ENCODE measurements around the gene PRKCB. TPM values are rescaled to one million over a fixed set of nuclear protein-coding genes. Genes with fewer than 3 reads are reported as not detected.

Gene PRKCB
- total RNA-seq, 4 donors from 2014 or later = 10.7 to 23.9 (median 18.2) TPM

GRCh38 chr16:23950291-23950894, 114.6 kb downstream of the PRKCB start:
- no peak for TF ChIP-seq CTCF (IDR thresholded peaks at IDR 0.05)
- no peak for TF ChIP-seq POLR2A (IDR thresholded peaks at IDR 0.05)
- TF ChIP-seq EP300 (IDR thresholded peaks at IDR 0.05) = no peak
- TF ChIP-seq POLR2AphosphoS5 (IDR thresholded peaks at IDR 0.05) = no peak
- Histone ChIP-seq H3K4me1 (no peaks in the 10 kb centered on the region), H3K27ac (no peak overlapping the region), H3K36me3 (no peaks in the 10 kb centered on the region), H3K4me3 (no peak overlapping the region), H3K27me3 (peaks cover 2% of the 10 kb centered on the region), H3K9me3 (no peaks in the 10 kb centered on the region)
- ATAC-seq = no peak
- 30% methylated on average over 1 of the region's 3 CpGs; no CpG with 5 or more reads in 1 of the 2 donors for WGBS, 2 donors (ENCODE audit: low coverage in 1 of 2)

- Histone ChIP-seq H3K4me1 (no peaks in the 10 kb centered on the region), H3K27ac (no peak overlapping the region), H3K36me3 (no peaks in the 10 kb centered on the region), H3K4me3 (no peak overlapping the region), H3K27me3 (peaks cover 5% of the 10 kb centered on the region), H3K9me3 (no peaks in the 10 kb centered on the region)
- 46 to 54% methylated on average over 4 to 7 of the region's 7 CpGs for WGBS, 2 donors (ENCODE audit: low coverage in 1 of 2)
- ATAC-seq = no peak
- no peak for TF ChIP-seq POLR2A (IDR thresholded peaks at IDR 0.05)
- no peak for TF ChIP-seq POLR2AphosphoS5 (IDR thresholded peaks at IDR 0.05)
- TF ChIP-seq EP300 (IDR thresholded peaks at IDR 0.05) = no peak
- no peak for TF ChIP-seq CTCF (IDR thresholded peaks at IDR 0.05)
Observed at GRCh38 chr16:23950898-23951297, 115.1 kb downstream of the PRKCB start.

- H3K27ac ChIP-seq = no peak overlapping the region
- no peaks in the 10 kb centered on the region for H3K9me3 ChIP-seq
- H3K36me3 ChIP-seq = no peaks in the 10 kb centered on the region
- peak; percentile 35 for TF ChIP-seq POLR2AphosphoS5 (IDR thresholded peaks at IDR 0.05)
- TF ChIP-seq CTCF (IDR thresholded peaks at IDR 0.05) = no peak
- TF ChIP-seq POLR2A (IDR thresholded peaks at IDR 0.05) = no peak
- H3K4me1 ChIP-seq = no peaks in the 10 kb centered on the region
- 3 to 13% methylated on average over 6 to 12 of the region's 13 CpGs for WGBS, 2 donors (ENCODE audit: low coverage in 1 of 2)
- H3K27me3 ChIP-seq = peaks cover 5% of the 10 kb centered on the region
- ATAC-seq = no peak
- H3K4me3 ChIP-seq = no peak overlapping the region
Observed at GRCh38 chr16:23952128-23952970, 116.6 kb downstream of the PRKCB start.

GRCh38 chr16:23952971-23953300, 117.2 kb downstream of the PRKCB start:
- Histone ChIP-seq H3K4me3 (no peak overlapping the region), H3K27ac (no peak overlapping the region), H3K4me1 (no peaks in the 10 kb centered on the region), H3K27me3 (peaks cover 5% of the 10 kb centered on the region), H3K36me3 (no peaks in the 10 kb centered on the region), H3K9me3 (no peaks in the 10 kb centered on the region)
- TF ChIP-seq EP300 (IDR thresholded peaks at IDR 0.05) (no peak), CTCF (IDR thresholded peaks at IDR 0.05) (no peak), POLR2AphosphoS5 (IDR thresholded peaks at IDR 0.05) (no peak), POLR2A (IDR thresholded peaks at IDR 0.05) (no peak)
- WGBS, 2 donors (ENCODE audit: low coverage in 1 of 2) = 66 to 88% methylated on average over 5 of the region's 5 CpGs
- ATAC-seq = no peak

GRCh38 chr16:23953476-23953875, 117.7 kb downstream of the PRKCB start:
- WGBS, 2 donors (ENCODE audit: low coverage in 1 of 2) = 75 to 86% methylated on average over 1 to 2 of the region's 2 CpGs
- no peaks in the 10 kb centered on the region for H3K9me3 ChIP-seq
- H3K4me3 ChIP-seq = no peak overlapping the region
- TF ChIP-seq CTCF (IDR thresholded peaks at IDR 0.05) (no peak), POLR2AphosphoS5 (IDR thresholded peaks at IDR 0.05) (no peak), POLR2A (IDR thresholded peaks at IDR 0.05) (no peak), EP300 (IDR thresholded peaks at IDR 0.05) (no peak)
- H3K4me1 ChIP-seq = no peaks in the 10 kb centered on the region
- no peak for ATAC-seq
- peaks cover 5% of the 10 kb centered on the region for H3K27me3 ChIP-seq
- no peak overlapping the region for H3K27ac ChIP-seq
- H3K36me3 ChIP-seq = no peaks in the 10 kb centered on the region

All from gastroesophageal sphincter (tissue), 4 donors.